SK-N-SH treated with all-trans-retinoic acid at 6 μM for 48 hours (cell line): ENCODE measurements around the gene SLC66A1.

ENCODE experiments used
- CSDC2 ChIP-seq: fragments of 250-450 bp; sonication (Bioruptor Pico); IDR thresholded peaks from 2 replicates; pipeline ENCODE4 v1.5.0; 2020; ENCODE audit warnings: mild to moderate bottlenecking, moderate library complexity
- CSRNP3 ChIP-seq: fragments of 250-450 bp; sonication (Bioruptor Pico); IDR thresholded peaks from 2 replicates; pipeline ENCODE4 v1.5.1; 2021; ENCODE audit warnings: mild to moderate bottlenecking, moderate library complexity
- TF ChIP-seq, protein P1 (sequence below): fragments of 250-450 bp; sonication (Bioruptor Pico); IDR thresholded peaks from 2 replicates; pipeline ENCODE4 v1.5.0; 2020; ENCODE audit warnings: mild to moderate bottlenecking, moderate library complexity

DNA sequence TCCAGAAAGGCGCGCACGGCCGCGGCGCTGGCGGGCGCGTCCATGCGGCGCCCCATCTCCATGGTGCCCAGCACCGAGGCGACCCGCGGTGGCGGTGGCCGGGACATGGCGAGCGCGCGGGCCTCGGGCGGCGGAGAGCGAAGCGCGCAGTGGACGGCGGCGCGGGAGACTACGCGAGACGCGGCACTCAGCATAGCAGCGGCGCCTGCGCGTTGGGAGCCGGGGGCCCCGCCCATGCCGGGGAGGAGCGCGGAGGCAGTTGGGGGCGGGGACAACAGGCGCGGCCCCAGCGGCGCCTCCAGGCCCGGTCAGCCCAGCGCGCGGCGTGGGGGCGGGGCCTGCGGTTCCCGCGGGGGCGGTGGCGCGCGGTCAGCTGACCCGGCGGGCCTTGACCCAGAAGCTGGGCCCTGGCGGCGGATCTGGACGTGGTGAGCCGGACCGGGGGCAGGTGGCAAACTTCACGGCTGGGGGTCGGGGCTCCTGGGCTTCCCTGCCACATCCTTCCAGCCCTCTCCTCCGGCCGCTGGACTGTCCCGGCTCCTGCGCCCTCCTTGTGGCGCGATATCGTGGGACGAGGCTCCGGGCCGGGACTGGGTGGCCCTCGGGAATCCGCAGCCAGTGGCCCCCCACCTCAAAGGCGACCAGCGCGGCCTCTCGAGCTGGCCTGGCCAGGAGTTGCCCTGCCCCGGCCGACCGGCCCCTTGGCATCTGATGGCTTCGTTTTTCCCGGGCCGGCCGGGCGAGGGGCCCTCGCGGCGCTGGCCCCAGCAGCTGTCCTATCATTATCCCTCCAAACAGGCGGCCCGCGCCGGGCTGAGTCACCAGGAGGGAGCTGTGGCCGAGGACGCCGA is at the start of gene SLC66A1, which contains the start of gene AKR7A2:
- TF ChIP-seq CSRNP3 (CRISPR knock-in tag): no peak
- TF ChIP-seq CSDC2 (CRISPR knock-in tag): no peak
- TF ChIP-seq, protein P1, sequence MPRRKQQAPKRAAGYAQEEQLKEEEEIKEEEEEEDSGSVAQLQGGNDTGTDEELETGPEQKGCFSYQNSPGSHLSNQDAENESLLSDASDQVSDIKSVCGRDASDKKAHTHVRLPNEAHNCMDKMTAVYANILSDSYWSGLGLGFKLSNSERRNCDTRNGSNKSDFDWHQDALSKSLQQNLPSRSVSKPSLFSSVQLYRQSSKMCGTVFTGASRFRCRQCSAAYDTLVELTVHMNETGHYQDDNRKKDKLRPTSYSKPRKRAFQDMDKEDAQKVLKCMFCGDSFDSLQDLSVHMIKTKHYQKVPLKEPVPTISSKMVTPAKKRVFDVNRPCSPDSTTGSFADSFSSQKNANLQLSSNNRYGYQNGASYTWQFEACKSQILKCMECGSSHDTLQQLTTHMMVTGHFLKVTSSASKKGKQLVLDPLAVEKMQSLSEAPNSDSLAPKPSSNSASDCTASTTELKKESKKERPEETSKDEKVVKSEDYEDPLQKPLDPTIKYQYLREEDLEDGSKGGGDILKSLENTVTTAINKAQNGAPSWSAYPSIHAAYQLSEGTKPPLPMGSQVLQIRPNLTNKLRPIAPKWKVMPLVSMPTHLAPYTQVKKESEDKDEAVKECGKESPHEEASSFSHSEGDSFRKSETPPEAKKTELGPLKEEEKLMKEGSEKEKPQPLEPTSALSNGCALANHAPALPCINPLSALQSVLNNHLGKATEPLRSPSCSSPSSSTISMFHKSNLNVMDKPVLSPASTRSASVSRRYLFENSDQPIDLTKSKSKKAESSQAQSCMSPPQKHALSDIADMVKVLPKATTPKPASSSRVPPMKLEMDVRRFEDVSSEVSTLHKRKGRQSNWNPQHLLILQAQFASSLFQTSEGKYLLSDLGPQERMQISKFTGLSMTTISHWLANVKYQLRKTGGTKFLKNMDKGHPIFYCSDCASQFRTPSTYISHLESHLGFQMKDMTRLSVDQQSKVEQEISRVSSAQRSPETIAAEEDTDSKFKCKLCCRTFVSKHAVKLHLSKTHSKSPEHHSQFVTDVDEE (CRISPR knock-in tag): no peak
